Thoracic aorta (tissue), 2 donors: Measurements from ENCODE around the gene ADIRF. TPM values are rescaled to one million over a fixed set of nuclear protein-coding genes. Genes with fewer than 3 reads are reported as not detected.
"Not testable (repeated sequence)": the region's sequence is repeated elsewhere in the genome, so short reads cannot be mapped to it uniquely, and the experiment has no call there.

ENCODE experiments used
- ATAC-seq: fragments of 150-250 bp; one replicate; pipeline ENCODE4 v1.8.0; 2017; ENCODE audit warnings: low read depth; ENCODE audit not compliant: insufficient number of reproducible peaks, low FRiP score
- DNase-seq: peaks from one replicate; pipeline ENCODE4 v3.0.0-alpha.2; 2020; ENCODE audit warnings: low spot score
- H3K27ac ChIP-seq, 2 donors: fragments of 200-600 bp; sonication (generic); 1 replicate in 1 of 2; 2 replicates in 1 of 2; pipeline ENCODE4 v1.5.1; 2016; ENCODE audit warnings: mild to moderate bottlenecking in 2 of 2, moderate library complexity in 2 of 2
- H3K27me3 ChIP-seq: fragments of 200-600 bp; sonication (generic); replicated peaks from 2 replicates; pipeline ENCODE4 v1.6.0; 2016; ENCODE audit warnings: mild to moderate bottlenecking; ENCODE audit not compliant: insufficient read depth
- H3K36me3 ChIP-seq: fragments of 200-600 bp; sonication (generic); one replicate; pipeline ENCODE4 v1.5.1; 2016
- H3K4me1 ChIP-seq, 2 donors: fragments of 200-600 bp; sonication (generic); 1 replicate in 1 of 2; 2 replicates in 1 of 2; pipeline versions ENCODE4 v1.5.1 to v1.6.0; 2016; ENCODE audit warnings: low read depth in 2 of 2, mild to moderate bottlenecking in 1 of 2; ENCODE audit not compliant: control insufficient read depth in 1 of 2
- H3K4me3 ChIP-seq: fragments of 200-600 bp; sonication (generic); 2 replicates; pipeline ENCODE4 v1.5.1; 2016; ENCODE audit warnings: mild to moderate bottlenecking
- H3K9me3 ChIP-seq: fragments of 200-600 bp; sonication (generic); 2 replicates; pipeline ENCODE4 v1.5.1; 2016
- total RNA-seq, 2 donors: library from RNA; depleted of rRNA; stranded (reverse); fragments of >200 nt; gene quantifications; one replicate each; pipeline versions ENCODE4 v1.1.0 to v1.2.3, GENCODE V29; 2016

Gene ADIRF
- total RNA-seq, 2 donors from 2014 or later = 318 to 644 TPM

DNA sequence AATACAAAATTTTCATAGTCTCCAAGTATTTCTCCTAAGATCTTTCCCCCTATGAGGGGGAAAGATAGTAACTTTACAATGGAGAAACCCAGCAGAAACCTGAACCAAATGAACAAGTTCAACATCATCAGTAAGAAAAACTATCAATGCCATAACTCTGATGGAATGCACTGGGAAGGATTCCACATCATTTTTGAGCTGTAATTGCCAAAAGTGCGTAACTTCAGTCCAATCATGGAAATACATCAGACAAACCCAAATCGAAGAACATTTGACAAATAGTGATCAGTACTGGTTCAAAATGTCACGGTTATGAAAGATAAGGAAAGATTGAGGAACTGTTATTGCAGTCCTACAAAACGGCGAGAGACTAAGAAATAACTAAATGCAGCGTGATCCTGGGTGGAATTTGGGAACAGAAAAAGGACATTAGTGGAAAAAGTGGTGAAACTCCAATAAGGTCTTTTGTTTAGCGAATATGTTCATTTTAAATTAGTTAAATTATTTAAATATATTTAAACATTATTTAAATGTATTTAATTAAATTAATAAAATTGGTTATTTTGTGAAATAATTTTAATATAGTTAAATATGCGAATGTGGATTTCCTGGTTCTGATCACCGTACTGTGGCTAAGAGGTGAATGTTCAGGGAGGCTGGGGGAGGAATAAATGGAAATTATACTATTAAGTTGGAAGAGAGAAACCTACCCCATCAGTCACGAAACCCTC, 46.9 kb downstream of the ADIRF start:
- H3K4me1 ChIP-seq, H3K9me3 ChIP-seq, H3K4me3 ChIP-seq, H3K27me3 ChIP-seq, H3K27ac ChIP-seq, H3K36me3 ChIP-seq, ATAC-seq, DNase-seq: not testable (repeated sequence)

DNA sequence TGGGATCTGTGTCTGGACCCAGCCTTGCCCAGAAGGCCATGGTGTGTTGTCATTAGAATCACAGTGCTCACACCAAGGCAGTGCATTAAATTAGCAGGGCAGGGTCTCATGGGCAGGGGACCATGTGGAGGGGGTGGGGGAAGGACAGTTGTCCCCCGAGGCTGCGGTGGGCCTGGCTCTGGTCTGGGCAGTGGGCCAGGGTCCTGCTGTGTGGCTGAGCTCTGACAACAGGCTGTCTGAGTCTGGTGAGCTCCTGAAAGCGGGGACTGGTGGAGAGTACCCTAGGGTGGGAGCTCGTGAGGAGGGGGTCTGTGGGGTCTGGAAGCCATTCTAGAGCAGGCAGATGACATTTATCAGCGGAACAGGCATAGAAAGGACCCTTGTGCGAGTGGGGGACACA, 49.8 kb downstream of the ADIRF start:
- ATAC-seq, H3K27me3 ChIP-seq, H3K4me3 ChIP-seq, H3K36me3 ChIP-seq, H3K9me3 ChIP-seq, DNase-seq, H3K27ac ChIP-seq, H3K4me1 ChIP-seq: not testable (repeated sequence)

DNA sequence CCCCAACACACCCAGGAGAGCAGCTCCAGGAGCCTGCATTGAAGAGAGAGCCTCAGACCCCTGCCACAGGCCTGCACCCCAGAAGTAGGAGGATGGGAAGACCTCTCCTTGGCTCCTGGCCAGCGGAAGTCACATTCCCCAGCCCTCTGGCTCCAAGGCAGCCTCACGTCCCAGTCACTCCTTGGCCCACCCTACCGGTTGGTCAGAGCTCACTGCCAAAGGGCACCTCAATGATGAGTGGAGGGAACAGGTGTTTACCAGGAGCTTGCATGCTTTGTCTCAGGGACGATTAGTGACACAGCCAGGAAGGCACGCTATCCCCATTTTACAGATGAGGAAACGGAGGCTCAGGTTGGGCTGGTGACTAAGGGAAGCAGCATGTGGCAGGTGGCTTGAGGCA, 50.8 kb downstream of the ADIRF start:
- not testable (repeated sequence) for H3K9me3 ChIP-seq, H3K27me3 ChIP-seq, DNase-seq, H3K4me3 ChIP-seq, H3K4me1 ChIP-seq, H3K27ac ChIP-seq, ATAC-seq, H3K36me3 ChIP-seq

DNA sequence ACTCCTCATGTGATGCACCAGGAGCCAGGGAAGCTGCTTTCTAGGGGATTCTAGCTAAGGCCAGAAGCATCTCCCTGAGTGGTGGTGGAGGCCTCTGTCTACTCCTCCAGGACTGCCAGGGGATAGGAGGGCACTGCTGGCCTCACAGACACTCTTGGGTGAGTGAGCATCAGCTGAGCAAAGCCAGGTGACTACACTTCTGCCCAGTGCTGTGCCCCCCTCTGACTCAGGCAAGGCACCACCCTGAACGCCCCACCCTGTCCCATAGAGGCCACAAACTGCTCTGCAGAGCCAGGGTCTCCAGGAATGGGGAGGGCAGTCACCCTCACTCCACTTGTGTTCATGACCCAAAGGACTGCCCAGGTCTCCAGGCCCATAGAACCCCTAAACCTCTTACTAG, 51.2 kb downstream of the ADIRF start:
- not testable (repeated sequence) for DNase-seq

DNA sequence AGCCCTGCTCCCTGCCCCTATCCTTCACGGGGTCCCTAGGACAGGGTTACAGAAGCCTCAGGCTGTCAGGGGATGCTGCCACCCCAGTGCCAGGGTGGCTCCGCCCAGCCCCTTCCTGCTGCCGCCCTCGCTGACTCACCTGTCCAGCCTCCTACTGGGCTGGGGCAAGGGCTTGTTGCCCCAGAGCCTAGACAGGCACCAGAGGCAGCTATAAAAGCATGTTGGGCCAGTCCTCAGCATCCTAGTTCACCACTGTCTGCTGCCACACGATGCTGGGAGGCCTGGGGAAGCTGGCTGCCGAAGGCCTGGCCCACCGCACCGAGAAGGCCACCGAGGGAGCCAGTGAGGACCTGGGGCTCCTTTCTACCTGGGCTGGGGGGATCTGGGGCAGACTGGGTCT, 51.8 kb downstream of the ADIRF start, which contains the start of gene FAM25A:
TSS of gene FAM25A (plus strand) at position 239 of the 400 bp plus-strand sequence. CDS start at position 270, 31 bp downstream.
- not testable (repeated sequence) for DNase-seq, H3K27ac ChIP-seq, ATAC-seq, H3K4me3 ChIP-seq, H3K4me1 ChIP-seq, H3K27me3 ChIP-seq, H3K36me3 ChIP-seq, H3K9me3 ChIP-seq

More for the DNA sequence above, 51.2 kb downstream of the ADIRF start:
- ATAC-seq, H3K4me3 ChIP-seq, H3K36me3 ChIP-seq, H3K27me3 ChIP-seq, H3K4me1 ChIP-seq, H3K27ac ChIP-seq, H3K9me3 ChIP-seq: not testable (repeated sequence)

Other genes with a start within 250 kb of the ADIRF start
- gene BMPR1A, start 211.9 kb upstream of the ADIRF start, total RNA-seq = 100 to 1,000 TPM in 1 of 2 donors, 10 to 100 TPM in 1; 69.0 to 130 TPM
- 10 to 100 TPM; 49.4 to 55.0 TPM for gene MMRN2, start 10.9 kb upstream of the ADIRF start, total RNA-seq
- gene SNCG, start 9.9 kb upstream of the ADIRF start, total RNA-seq = 100 to 1,000 TPM in 1 of 2 donors, 10 to 100 TPM in 1; 50.9 to 167 TPM
- gene FAM25A, start 51.8 kb downstream of the ADIRF start, total RNA-seq = not detected
- gene GLUD1, start 126.4 kb downstream of the ADIRF start, total RNA-seq = 100 to 1,000 TPM; 141 to 189 TPM
- 10 to 100 TPM; 18.1 to 28.9 TPM for gene SHLD2, start 126.7 kb downstream of the ADIRF start, total RNA-seq